H1 (cell line): ENCODE data around the gene KCNH5. TPM values are rescaled to one million over a fixed set of nuclear protein-coding genes. Genes with fewer than 3 reads are reported as not detected.

Experiments
- CTCF ChIA-PET: fragments of 300-600 bp; sonication (Branson Sonifier 250); formaldehyde crosslinking; loops from one replicate; lab custom pipeline; 2021; ENCODE audit not compliant: partially characterized antibody; lab: Charles Lee
- POLR2A ChIA-PET: fragments of 300-600 bp; sonication (Branson Sonifier 250); formaldehyde crosslinking; loops from one replicate; lab custom pipeline; 2021; ENCODE audit warnings: inconsistent platforms; ENCODE audit not compliant: partially characterized antibody; lab: Charles Lee
- DNase-seq, 2 experiments: peaks; one replicate each; pipeline versions ENCODE4 v3.0.0 to v3.0.0-alpha.2; 2010 to 2022; ENCODE audit warnings: low spot score in 2 of 2, low read depth in 1 of 2, mixed read lengths in 1 of 2
- FAIRE-seq: peaks from 2 replicates; lab custom pipeline; 2011; peaks lifted over from hg19 to GRCh38; lab: Jason Lieb, UNC
- H2AFZ ChIP-seq: 2 replicates; pipeline ENCODE4 v1.8.1; 2012; ENCODE audit warnings: low read length, inconsistent platforms
- H2AK5ac ChIP-seq: 2 replicates; pipeline ENCODE4 v1.6.1; 2013; ENCODE audit warnings: low read depth, low read length
- H2BK120ac ChIP-seq: replicated peaks from 2 replicates; pipeline ENCODE3; 2013; ENCODE audit warnings: low read depth, low read length, inconsistent platforms
- H2BK12ac ChIP-seq: 2 replicates; pipeline ENCODE4 v1.6.1; 2013; ENCODE audit warnings: low read depth, low read length
- H2BK15ac ChIP-seq: 2 replicates; pipeline ENCODE4 v1.6.1; 2013; ENCODE audit warnings: low read length
- H2BK20ac ChIP-seq: 2 replicates; pipeline ENCODE4 v1.6.1; 2013; ENCODE audit warnings: low read length
- H2BK5ac ChIP-seq: 2 replicates; pipeline ENCODE4 v1.6.1; 2013; ENCODE audit warnings: low read depth, low read length
- H3K14ac ChIP-seq: 2 replicates; pipeline ENCODE4 v1.6.1; 2013; ENCODE audit warnings: inconsistent platforms; ENCODE audit not compliant: insufficient read length
- H3K18ac ChIP-seq: 2 replicates; pipeline ENCODE4 v1.6.1; 2013; ENCODE audit warnings: low read length; ENCODE audit errors: extremely low read depth
- H3K23ac ChIP-seq: 2 replicates; pipeline ENCODE4 v1.6.1; 2013; ENCODE audit warnings: inconsistent platforms; ENCODE audit not compliant: insufficient read length
- H3K23me2 ChIP-seq: 2 replicates; pipeline ENCODE4 v1.6.1; 2013; ENCODE audit warnings: low read depth, low read length
- H3K27ac ChIP-seq: 2 replicates; pipeline ENCODE4 v1.6.1; 2011; ENCODE audit warnings: low read depth, low read length, inconsistent platforms
- H3K27me3 ChIP-seq, 4 experiments: replicated peaks in 1 of 4; 1 replicate in 1 of 4; 2 replicates in 3 of 4; pipeline versions ENCODE4 v1.6.1 to v1.8.1; 2011 to 2013; ENCODE audit warnings: low read length in 3 of 4, mild to moderate bottlenecking in 3 of 4, inconsistent platforms in 2 of 4, mixed read lengths in 2 of 4, moderate library complexity in 1 of 4; ENCODE audit not compliant: control insufficient read depth in 3 of 4, insufficient read depth in 3 of 4; ENCODE audit errors: extremely low read depth in 1 of 4
- H3K36me3 ChIP-seq, 4 experiments: 2 replicates each; pipeline versions ENCODE4 v1.6.1 to v1.8.1; 2011 to 2013; ENCODE audit warnings: mild to moderate bottlenecking in 4 of 4, low read length in 3 of 4, moderate library complexity in 2 of 4, control low read depth in 1 of 4, inconsistent platforms in 1 of 4; ENCODE audit not compliant: insufficient read depth in 4 of 4, control insufficient read depth in 2 of 4
- H3K4ac ChIP-seq: replicated peaks from 2 replicates; pipeline ENCODE3; 2013; ENCODE audit warnings: low read length, low read depth, mixed read lengths, inconsistent platforms; ENCODE audit not compliant: insufficient read length
- H3K4me1 ChIP-seq, 4 experiments: replicated peaks in 1 of 4; 1 replicate in 1 of 4; 2 replicates in 3 of 4; pipeline versions ENCODE4 v1.6.1 to v1.8.1; 2011 to 2013; ENCODE audit warnings: low read length in 3 of 4, inconsistent platforms in 2 of 4, mixed read lengths in 1 of 4; ENCODE audit not compliant: insufficient read depth in 4 of 4, control insufficient read depth in 3 of 4
- H3K4me2 ChIP-seq, 2 experiments: 2 replicates each; pipeline versions ENCODE4 v1.6.1 to v1.8.1; 2011 to 2013; ENCODE audit warnings: low read depth in 2 of 2, low read length in 2 of 2, control low read depth in 1 of 2, inconsistent platforms in 1 of 2, mild to moderate bottlenecking in 1 of 2; ENCODE audit not compliant: insufficient read depth in 1 of 2
- H3K4me3 ChIP-seq, 4 experiments: fragments of 200-600, 300-600 bp in 1 of 4; sonication (generic), shearing (Covaris generic), sonication (Bioruptor Twin) in 1 of 4; 2 replicates each; pipeline versions ENCODE4 v1.5.1 to v1.8.1; 2011 to 2016; ENCODE audit warnings: low read length in 4 of 4, low read depth in 3 of 4, control low read depth in 2 of 4, inconsistent platforms in 2 of 4, mild to moderate bottlenecking in 2 of 4, mixed read lengths in 1 of 4, moderate library complexity in 1 of 4; ENCODE audit not compliant: insufficient read depth in 2 of 4; ENCODE audit errors: extremely low read depth in 1 of 4
- H3K56ac ChIP-seq: replicated peaks from 2 replicates; pipeline ENCODE3; 2013; ENCODE audit warnings: low read depth, mild to moderate bottlenecking, mixed read lengths, low read length, inconsistent platforms; ENCODE audit not compliant: insufficient read length
- H3K79me1 ChIP-seq: 2 replicates; pipeline ENCODE4 v1.6.1; 2013; ENCODE audit warnings: low read depth, low read length, control low read depth
- H3K79me2 ChIP-seq, 2 experiments: 2 replicates each; pipeline versions ENCODE4 v1.6.1 to v1.8.1; 2012 to 2013; ENCODE audit warnings: low read length in 2 of 2, mild to moderate bottlenecking in 2 of 2, inconsistent platforms in 1 of 2; ENCODE audit not compliant: insufficient read depth in 2 of 2, control insufficient read depth in 1 of 2
- H3K9ac ChIP-seq, 4 experiments: replicated peaks in 1 of 4; 1 replicate in 1 of 4; 2 replicates in 3 of 4; pipeline versions ENCODE4 v1.6.1 to v1.8.1; 2011 to 2013; ENCODE audit warnings: low read depth in 3 of 4, low read length in 3 of 4, control low read depth in 2 of 4, mild to moderate bottlenecking in 2 of 4, moderate library complexity in 2 of 4, inconsistent platforms in 1 of 4; ENCODE audit errors: extremely low read depth in 1 of 4
- H3K9me3 ChIP-seq, 2 experiments: 2 replicates each; pipeline versions ENCODE4 v1.6.1 to v1.8.1; 2012 to 2013; ENCODE audit warnings: mild to moderate bottlenecking in 2 of 2, moderate library complexity in 2 of 2, control low read depth in 1 of 2, inconsistent platforms in 1 of 2, low read depth in 1 of 2, low read length in 1 of 2, mixed read lengths in 1 of 2; ENCODE audit not compliant: insufficient read depth in 2 of 2
- H4K20me1 ChIP-seq, 2 experiments: replicated peaks in 1 of 2; 2 replicates each; pipeline versions ENCODE3 to v1.8.1; 2011 to 2013; ENCODE audit warnings: inconsistent platforms in 2 of 2, low read length in 2 of 2, mild to moderate bottlenecking in 1 of 2; ENCODE audit not compliant: insufficient read depth in 2 of 2, control insufficient read depth in 1 of 2
- H4K5ac ChIP-seq: 2 replicates; pipeline ENCODE4 v1.6.1; 2013; ENCODE audit warnings: low read length, low read depth, mixed read lengths, inconsistent platforms; ENCODE audit not compliant: insufficient read length
- H4K8ac ChIP-seq: 2 replicates; pipeline ENCODE4 v1.8.0; 2013; ENCODE audit warnings: mild to moderate bottlenecking, moderate library complexity, low read length, inconsistent platforms; ENCODE audit not compliant: insufficient read depth; ENCODE audit errors: extremely low read depth
- H4K91ac ChIP-seq: replicated peaks from 2 replicates; pipeline ENCODE3; 2013; ENCODE audit warnings: low read length, mixed read lengths, inconsistent platforms; ENCODE audit not compliant: insufficient read length
- ATF3 ChIP-seq: IDR thresholded peaks from 2 replicates; pipeline ENCODE4 v1.6.1; 2011; ENCODE audit warnings: low read depth, mild to moderate bottlenecking, low read length; ENCODE audit not compliant: insufficient read depth
- BCL11A ChIP-seq, 2 experiments: IDR thresholded peaks; one replicate each; pipeline ENCODE4 v1.6.1; 2011; ENCODE audit warnings: low read depth in 2 of 2, low read length in 2 of 2, mild to moderate bottlenecking in 2 of 2
- CHD1 ChIP-seq: IDR thresholded peaks from 2 replicates; pipeline ENCODE4 v1.6.1; 2012; ENCODE audit warnings: low read depth, low read length, improper control_type of control experiment
- CREB1 ChIP-seq: IDR thresholded peaks from 2 replicates; pipeline ENCODE4 v1.6.1; 2012; ENCODE audit warnings: inconsistent platforms
- KDM1A ChIP-seq: fragments of 200-600, 300-600 bp; sonication (generic); IDR thresholded peaks from 2 replicates; pipeline ENCODE4 v1.7.1; 2016; ENCODE audit warnings: mild to moderate bottlenecking, low read length, borderline replicate concordance
- KDM5A ChIP-seq: fragments of 200-600 bp; IDR thresholded peaks from 2 replicates; pipeline ENCODE4 v1.7.1; 2012; ENCODE audit warnings: mild to moderate bottlenecking, low read length, inconsistent platforms, mixed read lengths
- NANOG ChIP-seq: IDR thresholded peaks from 2 replicates; pipeline ENCODE4 v1.6.1; 2011; ENCODE audit warnings: low read length, low read depth, mild to moderate bottlenecking, inconsistent platforms; ENCODE audit not compliant: insufficient read depth, poor library complexity, severe bottlenecking
- POLR2AphosphoS5 ChIP-seq: IDR thresholded peaks from 2 replicates; pipeline ENCODE4 v1.6.1; 2011; ENCODE audit warnings: low read depth, low read length
- POU5F1 ChIP-seq: IDR thresholded peaks from 2 replicates; pipeline ENCODE4 v1.6.1; 2011; ENCODE audit warnings: low read depth, mild to moderate bottlenecking, low read length, moderate library complexity
- RAD21 ChIP-seq, 2 experiments: IDR thresholded peaks in 1 of 2; conservative IDR thresholded peaks in 1 of 2; 2 replicates each; pipeline ENCODE4 v1.6.1; 2011; ENCODE audit warnings: low read depth in 2 of 2, low read length in 2 of 2, improper control_type of control experiment in 1 of 2, inconsistent platforms in 1 of 2, mild to moderate bottlenecking in 1 of 2, moderate library complexity in 1 of 2
- RNF2 ChIP-seq: fragments of 200-900, 300-1000 bp; sonication (generic); IDR thresholded peaks from 2 replicates; pipeline ENCODE4 v1.7.1; 2016; ENCODE audit warnings: borderline replicate concordance, low read depth, mild to moderate bottlenecking, antibody characterized with exemption, low read length; ENCODE audit not compliant: poor library complexity, severe bottlenecking; ENCODE audit errors: missing control alignments
- SIRT6 ChIP-seq: IDR thresholded peaks from one replicate; pipeline ENCODE4 v1.7.1; 2012; ENCODE audit warnings: low read length, inconsistent platforms
- TBP ChIP-seq: IDR thresholded peaks from 2 replicates; pipeline ENCODE4 v1.6.1; 2011; ENCODE audit warnings: low read depth, low read length, improper control_type of control experiment
- ZNF274 ChIP-seq: IDR thresholded peaks from 2 replicates; pipeline ENCODE4 v1.7.0; 2012; ENCODE audit warnings: low read length, borderline replicate concordance; ENCODE audit errors: extremely low read depth
- WGBS, 2 experiments: shearing (Covaris generic) in 1 of 2; methylation state at CpG; one replicate each; pipeline versions ENCODE4 v1.1.6 to v1.1.7; 2013 to 2015; ENCODE audit warnings: low lambda C conversion rate in 2 of 2, mixed read lengths in 2 of 2, inconsistent platforms in 1 of 2, low coverage in 1 of 2, missing lambda C conversion rate in 1 of 2; ENCODE audit not compliant: insufficient replicate concordance in 2 of 2, insufficient coverage in 1 of 2, insufficient read length in 1 of 2; ENCODE audit errors: extremely low coverage in 1 of 2, missing lambda C conversion rate in 1 of 2; 5-methylcytosine and 5-hydroxymethylcytosine counted together
- polyA plus RNA-seq, 7 experiments: library from polyadenylated mRNA; depleted of rRNA in 3 of 7; stranded (reverse) in 5 of 7; unstranded in 2 of 7; fragments of >200 nt in 5 of 7; fragments of 200-250 nt in 2 of 7; gene quantifications; 1 replicate in 5 of 7; 2 replicates in 1 of 7; 4 replicates in 1 of 7; pipeline versions ENCODE4 v1.2.1 to v1.2.3, GENCODE V29; 2011 to 2013; ENCODE audit warnings: missing spikeins in 2 of 7, mixed read lengths in 2 of 7
- total RNA-seq: library from RNA; stranded (reverse); fragmentation: NEBNext Ultra II Directional; extraction: Animal tissue kit (Norgen Biotek cat#: 25700); gene quantifications from 2 replicates; pipeline ENCODE4 v1.2.1, GENCODE V29; 2021

The KCNH5 gene
- total and polyA plus RNA-seq, 2 of the 8 experiments (the other 6 are each of a cell fraction or from before 2014, with no cell fraction given), result 0.24 to 0.50 TPM

- Histone ChIP-seq H3K4me3 (no peak overlapping the region), H3K23me2 (no peaks in the 10 kb centered on the region), H2BK15ac (no peak overlapping the region), H3K36me3 (no peaks in the 10 kb centered on the region), H3K9me3 (no peaks in the 10 kb centered on the region), H2BK20ac (no peak overlapping the region), H3K18ac (no peak overlapping the region), H2AFZ (no peak overlapping the region), H3K56ac (no peak overlapping the region), H3K9ac (no peak overlapping the region), H4K20me1 (no peaks in the 10 kb centered on the region), H3K27me3 (no peaks in the 10 kb centered on the region), H2AK5ac (no peak overlapping the region), H2BK5ac (no peak overlapping the region), H4K91ac (no peak overlapping the region), H3K4me1 (no peaks in the 10 kb centered on the region), H3K79me2 (no peaks in the 10 kb centered on the region), H3K79me1 (no peaks in the 10 kb centered on the region), H3K23ac (no peak overlapping the region), H3K4me2 (no peak overlapping the region), H2BK120ac (no peak overlapping the region), H3K4ac (no peak overlapping the region), H3K27ac (no peak overlapping the region), H3K14ac (no peak overlapping the region), H4K8ac (no peak overlapping the region), H2BK12ac (no peak overlapping the region), H4K5ac (no peak overlapping the region)
- DNase-seq (no peak), FAIRE-seq (no peak)
- WGBS, 2 experiments, result 81% methylated on average over 1 of the region's 1 CpG; no CpG with 5 or more reads in 1 of the 2 experiments
- CTCF ChIA-PET, result interaction anchor here (1.2 kb wide), 1 partner anchor 10 kb away, joined by 3 read pairs; no protein-coding TSS in a partner anchor
- POLR2A ChIA-PET, result no interaction called here
- no peak for TF ChIP-seq KDM5A
- no peak for TF ChIP-seq BCL11A (IDR thresholded peaks at IDR 0.05; ENCODE audit: low read depth in 2 of 2, low read length in 2 of 2)
- TF ChIP-seq CREB1, result no peak
- TF ChIP-seq KDM1A, result no peak
- TF ChIP-seq NANOG, result no peak
- TF ChIP-seq RAD21 (IDR thresholded peaks at IDR 0.05 in 1 of 2, conservative IDR thresholded peaks at IDR 0.05 in 1 of 2; ENCODE audit: low read depth in 2 of 2, low read length in 2 of 2), result no peak
- no peak for TF ChIP-seq POU5F1
- TF ChIP-seq POLR2AphosphoS5, result no peak
- TF ChIP-seq SIRT6, result no peak
- TF ChIP-seq RNF2, result no peak
- TF ChIP-seq CHD1, result no peak
- TF ChIP-seq TBP, result no peak
- TF ChIP-seq ZNF274, result no peak
- TF ChIP-seq ATF3, result no peak
Measured at GRCh38 chr14:62921466-62921865, 123.8 kb downstream of the KCNH5 start.
